A375 (cell line): ENCODE data around the gene SLC1A1. TPM values are rescaled to one million over a fixed set of nuclear protein-coding genes. Genes with fewer than 3 reads are reported as not detected.

Experiments used
- total RNA-seq: library from RNA; depleted of rRNA; stranded (reverse); fragments of >200 nt; shearing (Covaris generic); gene quantifications from 2 replicates; pipeline ENCODE4 v1.2.3, GENCODE V29; 2014; rRNA removed

SLC1A1 gene
- total RNA-seq: 10.5 and 10.8 TPM in 2 replicates

GRCh38 chr9:4489919-4490704 lies at the start of gene SLC1A1:
Gene SLC1A1 (plus strand): TSS chr9:4490468. CDS start chr9:4490680, 212 bp downstream.

Other genes with a start within 250 kb of the SLC1A1 start
- 25.4 and 25.5 TPM in 2 replicates for gene GLIS3, start 190.4 kb upstream of the SLC1A1 start, total RNA-seq
- gene PLPP6, start 171.8 kb downstream of the SLC1A1 start, total RNA-seq: 11.3 and 12.1 TPM in 2 replicates
- gene SPATA6L, start 176.0 kb downstream of the SLC1A1 start, total RNA-seq: 2.1 and 2.3 TPM in 2 replicates
- gene CDC37L1, start 189.1 kb downstream of the SLC1A1 start, total RNA-seq: 24.1 and 31.4 TPM in 2 replicates